ENCODE results near the gene SPATA32.

SPATA32 gene

GRCh38 chr17:45293413-45294211, 31.7 kb upstream of the SPATA32 start:
- DNase-seq: peak; percentile 84 to 94 (median 92)

- DNase-seq: no peak
Observed at GRCh38 chr17:45292696-45293412, 31.0 kb upstream of the SPATA32 start.

DNA sequence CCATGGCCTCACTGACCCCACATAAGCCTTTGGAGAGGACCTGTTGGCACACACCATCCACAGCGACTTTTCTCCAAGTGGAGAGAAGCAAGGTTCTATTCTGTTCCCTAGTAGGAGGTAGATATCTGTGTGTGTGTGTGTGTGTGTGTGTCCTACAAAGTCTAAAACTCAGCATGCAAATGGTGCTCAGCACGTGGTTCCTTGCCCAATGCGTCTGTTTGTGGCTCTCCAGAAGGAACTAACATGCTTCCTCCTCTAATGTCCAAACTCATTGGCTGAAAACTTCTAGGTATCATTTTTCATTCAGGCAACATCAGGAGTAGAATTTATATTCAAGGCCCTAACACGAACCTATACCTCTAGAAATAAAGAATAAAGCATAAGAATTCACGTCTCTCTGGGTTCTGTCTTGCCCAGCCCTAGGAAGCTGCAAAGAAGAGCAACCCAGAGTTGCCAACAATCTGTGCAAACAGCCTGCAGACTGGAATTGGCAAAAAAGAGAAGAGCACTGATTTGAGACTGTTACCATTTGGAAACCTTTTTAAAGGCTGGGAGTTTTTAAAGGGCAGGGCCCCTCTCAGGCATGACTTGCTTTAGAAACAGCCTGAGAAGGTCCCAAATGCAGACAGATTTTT, 29.4 kb upstream of the SPATA32 start:
- DNase-seq: peak; percentile 78 to 92 (median 86)

DNA sequence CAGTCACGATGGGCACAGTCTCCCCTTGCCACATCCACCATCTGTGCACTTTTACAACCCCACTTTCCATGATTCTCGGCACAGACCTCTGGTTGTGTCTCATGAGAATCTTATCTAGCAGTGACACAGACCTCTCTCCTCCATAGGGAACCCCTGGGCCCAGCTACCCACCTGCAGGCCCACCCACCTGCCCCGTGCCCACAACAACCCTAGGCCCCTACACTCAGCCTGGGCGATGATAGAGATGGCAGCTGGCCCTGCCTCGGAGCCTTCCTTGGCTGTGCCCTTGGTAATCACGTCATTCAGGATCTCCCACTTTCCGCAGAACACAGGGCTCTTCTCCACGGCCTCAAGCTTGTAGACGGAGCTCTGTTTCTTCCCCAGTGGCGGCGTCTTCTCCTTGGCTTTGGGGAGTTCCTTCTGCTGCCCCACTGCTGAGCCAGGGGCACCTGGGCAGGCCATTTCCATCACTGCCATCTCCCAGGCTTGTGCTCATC, 28.4 kb upstream of the SPATA32 start:
- no peak for DNase-seq

- DNase-seq: peak; percentile 39 to 70 (median 54)
Observed at GRCh38 chr17:45289301-45290268, 27.7 kb upstream of the SPATA32 start.

- no peak for DNase-seq
Observed at GRCh38 chr17:45288825-45289224, 26.9 kb upstream of the SPATA32 start.

DNA sequence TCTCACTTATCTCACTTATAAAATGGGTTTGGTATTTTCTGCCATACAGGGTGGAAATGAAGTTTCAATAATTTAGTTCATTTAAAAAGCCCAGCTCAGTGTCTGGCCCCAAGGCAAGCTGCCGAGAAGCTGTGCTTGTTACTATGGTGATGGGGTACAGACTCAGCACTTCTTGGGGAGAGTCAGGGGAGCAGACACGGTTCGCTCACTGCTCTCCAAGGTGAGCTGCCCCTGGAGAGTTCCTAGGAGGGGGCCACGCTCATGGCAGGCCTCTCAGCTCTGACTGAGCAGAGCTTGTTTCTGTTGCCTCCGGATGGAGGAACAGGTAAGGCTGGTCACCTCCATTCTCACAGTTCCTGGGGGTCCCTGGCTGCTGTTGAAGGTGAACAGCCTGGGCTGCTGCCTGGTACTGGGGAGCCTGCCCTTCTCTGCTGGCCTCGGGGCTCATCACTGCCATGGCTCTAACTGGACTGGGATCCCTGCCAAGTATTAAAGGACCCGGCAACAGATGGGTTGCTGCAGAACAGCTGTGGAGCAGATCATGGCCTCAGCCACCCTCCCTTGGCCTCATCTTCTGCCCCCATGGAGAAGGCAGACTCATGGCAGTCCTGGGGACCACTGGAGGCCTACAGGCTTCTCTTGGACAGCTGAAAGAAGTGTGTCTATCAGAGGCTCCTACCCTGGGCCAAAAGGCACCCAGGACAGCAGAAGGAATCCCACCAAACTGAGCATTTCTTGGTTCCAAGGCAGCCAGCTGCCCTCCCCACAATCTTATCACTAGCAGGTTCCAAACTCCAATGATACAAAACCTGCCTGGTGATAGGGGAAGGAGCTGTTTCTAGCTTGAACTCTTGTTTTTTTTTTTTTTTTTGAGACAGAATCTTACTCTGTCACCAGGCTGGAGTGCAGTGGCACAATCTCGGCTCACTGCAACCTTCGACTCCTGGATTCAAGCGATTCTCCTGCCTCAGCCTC, 25.9 kb upstream of the SPATA32 start:
- no peak for DNase-seq

DNA sequence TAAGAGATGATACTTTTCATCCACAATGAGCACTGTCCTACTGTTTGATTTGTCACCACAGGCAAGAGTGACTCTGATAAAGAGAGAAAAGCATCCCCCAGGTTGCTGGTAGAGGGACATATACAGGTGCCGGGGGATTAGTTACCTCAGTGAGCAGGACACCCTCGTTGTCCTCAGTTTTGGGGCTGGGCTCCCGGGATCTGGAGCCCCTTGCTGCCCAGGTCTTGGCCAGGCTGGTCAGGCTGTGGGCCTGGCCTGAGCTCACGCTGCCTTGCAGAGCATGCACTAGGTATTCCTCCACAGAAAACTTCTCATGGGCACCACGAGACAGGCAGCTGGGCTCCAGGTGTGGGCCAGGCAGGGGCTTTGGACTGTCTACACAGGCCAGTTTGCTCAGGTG, 24.4 kb upstream of the SPATA32 start:
- no peak for DNase-seq

- peak in 3 of 4 experiments; percentile 50 to 71 (median 58) for DNase-seq
Observed at GRCh38 chr17:45284176-45285140, 22.6 kb upstream of the SPATA32 start.

DNA sequence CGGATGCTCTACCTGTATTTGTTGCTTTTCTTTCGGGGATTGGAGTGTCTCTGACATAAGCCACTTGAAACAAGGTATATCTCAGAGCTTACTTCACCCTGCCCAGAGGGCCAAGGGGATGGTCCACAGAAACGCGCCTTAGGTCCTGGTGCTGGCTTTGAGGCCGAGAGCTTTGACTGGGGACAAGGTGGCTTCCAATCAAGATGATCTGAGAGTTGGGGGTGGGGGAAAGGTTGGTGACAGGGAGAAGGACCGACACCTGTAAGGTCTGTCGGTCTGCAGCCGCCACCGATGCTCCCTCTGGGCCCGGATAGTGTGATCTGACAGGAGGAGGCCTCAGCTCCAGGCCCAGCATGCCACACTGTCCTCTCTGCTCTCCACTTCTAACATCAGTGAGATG, 21.8 kb upstream of the SPATA32 start:
- no peak for DNase-seq

DNA sequence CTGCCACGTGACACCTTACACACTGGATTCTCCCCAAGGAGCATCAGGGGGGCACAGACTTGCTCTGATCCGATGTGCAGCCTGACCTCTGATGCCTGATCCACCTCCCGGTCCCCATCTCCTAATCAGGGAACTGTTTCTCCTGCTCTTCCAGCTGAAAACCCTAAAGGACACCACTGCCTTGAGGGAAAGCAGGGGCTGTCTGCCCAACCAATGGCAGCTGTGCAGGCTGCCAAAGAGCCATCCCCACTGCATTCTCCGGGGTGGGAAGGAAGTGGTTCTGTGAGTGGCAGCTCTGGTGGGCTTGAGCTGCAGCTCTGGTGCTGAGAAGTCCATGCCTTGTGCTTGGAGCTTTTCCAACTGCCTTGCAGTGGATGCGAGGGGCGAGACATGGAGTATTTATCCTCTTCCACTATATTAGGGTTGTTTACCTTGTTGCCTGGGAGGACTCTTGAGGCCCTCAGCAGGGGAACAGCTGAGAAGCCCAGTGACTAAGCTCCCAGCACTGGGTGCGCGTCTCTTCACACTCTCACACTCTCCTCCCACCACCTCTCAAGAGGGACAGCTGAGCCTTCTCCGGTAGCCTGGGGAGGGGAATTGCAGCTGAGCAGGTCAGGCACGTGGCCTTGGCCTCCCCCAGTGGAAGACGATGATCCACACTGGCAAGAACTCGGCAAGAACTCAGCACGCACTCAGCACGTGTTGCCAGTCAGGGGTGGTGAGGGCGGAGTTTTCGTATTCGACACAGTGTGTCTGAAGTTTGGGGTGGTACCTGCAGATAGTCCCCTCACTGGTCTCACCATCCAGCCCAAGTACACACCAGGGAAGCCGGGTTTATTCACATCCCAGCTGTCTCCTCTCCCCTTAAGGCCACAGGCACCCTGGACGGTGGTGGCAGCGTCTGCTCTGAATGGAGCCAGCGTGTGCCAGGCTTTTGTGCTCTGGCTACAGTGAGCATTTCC, 21.1 kb upstream of the SPATA32 start:
- no peak for DNase-seq

DNA sequence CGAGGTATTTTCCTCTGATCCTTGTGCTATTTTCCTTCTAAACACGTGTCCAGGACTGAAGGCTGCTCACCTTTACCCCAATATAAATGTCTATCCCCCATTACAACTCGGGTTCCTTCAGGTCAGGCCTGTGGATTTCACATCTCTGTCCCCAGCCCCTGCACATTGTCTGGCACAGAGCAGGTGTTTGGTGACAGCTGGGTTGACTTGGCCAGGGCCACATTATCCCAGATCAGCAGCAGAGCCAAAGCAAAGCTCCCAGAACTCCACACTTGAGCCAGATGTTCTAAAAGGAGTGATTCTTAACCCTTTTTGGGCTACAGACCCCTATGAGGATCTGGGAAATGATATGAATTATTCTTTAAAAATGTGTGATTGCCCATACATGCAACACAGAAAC, 18.0 kb upstream of the SPATA32 start:
- no peak for DNase-seq

DNA sequence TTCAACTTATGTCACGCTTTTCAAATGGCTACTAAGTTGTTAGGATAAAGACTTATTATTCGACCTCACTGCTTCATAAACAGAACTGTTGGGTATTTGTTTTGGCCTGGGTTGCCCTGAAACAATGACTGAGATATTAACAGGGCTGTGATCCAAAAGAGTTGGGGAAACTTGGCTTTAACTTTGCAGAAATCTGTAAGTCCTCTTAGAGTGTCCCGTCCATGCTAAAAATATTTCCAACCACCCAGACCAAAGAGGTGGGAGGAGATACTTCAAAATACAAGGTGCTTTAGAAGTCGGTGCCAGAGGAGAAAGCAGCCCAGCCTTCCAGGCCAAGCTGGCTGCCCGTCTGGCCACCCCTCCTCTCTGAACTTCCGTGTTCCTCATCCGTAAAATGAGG, 16.1 kb upstream of the SPATA32 start:
- DNase-seq: no peak

GRCh38 chr17:45277216-45277849, 15.4 kb upstream of the SPATA32 start:
- peak; percentile 95 to 96 (median 96) for DNase-seq

DNA sequence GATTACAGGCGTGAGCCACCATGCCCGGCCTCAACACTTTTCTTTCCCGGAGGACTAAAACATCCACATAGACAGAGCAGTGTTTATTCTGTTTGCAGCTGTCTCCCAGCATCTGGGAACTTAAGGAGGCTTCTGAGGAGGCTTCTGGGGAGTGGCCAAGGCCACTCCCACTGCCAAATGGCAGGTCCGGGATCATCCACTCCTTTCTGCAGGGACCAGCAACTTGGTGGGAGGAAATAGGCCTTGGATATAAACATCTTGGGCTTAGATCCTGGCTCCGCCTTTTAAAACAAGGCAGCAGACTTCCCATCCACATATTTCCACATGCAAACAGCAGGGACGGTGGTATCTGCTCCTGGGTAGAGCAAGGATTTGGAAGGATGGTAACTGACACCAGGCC, 14.1 kb upstream of the SPATA32 start:
- DNase-seq: no peak

- no peak for DNase-seq
Observed at GRCh38 chr17:45274033-45274432, 12.1 kb upstream of the SPATA32 start.

DNA sequence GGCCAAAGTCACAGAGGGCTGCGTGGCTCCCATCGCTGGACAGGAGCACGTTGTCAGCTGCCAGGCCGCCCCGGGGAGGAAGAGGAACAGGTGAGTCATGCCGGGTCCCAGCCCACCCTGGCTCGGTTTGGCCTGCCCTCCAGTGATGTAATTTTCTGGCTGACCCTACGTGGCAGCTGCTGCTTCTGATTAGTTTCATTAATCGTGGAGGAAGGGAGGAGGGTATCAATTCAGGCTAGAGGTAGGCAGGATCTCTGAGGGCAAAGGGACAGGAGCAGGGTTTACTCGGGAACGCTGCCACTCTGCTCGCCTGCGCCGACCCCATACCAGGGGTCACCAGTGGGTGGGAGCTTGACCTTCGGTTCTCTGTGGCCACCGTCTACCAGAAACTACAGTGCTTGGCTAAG, 11.7 kb upstream of the SPATA32 start:
- DNase-seq: no peak

DNA sequence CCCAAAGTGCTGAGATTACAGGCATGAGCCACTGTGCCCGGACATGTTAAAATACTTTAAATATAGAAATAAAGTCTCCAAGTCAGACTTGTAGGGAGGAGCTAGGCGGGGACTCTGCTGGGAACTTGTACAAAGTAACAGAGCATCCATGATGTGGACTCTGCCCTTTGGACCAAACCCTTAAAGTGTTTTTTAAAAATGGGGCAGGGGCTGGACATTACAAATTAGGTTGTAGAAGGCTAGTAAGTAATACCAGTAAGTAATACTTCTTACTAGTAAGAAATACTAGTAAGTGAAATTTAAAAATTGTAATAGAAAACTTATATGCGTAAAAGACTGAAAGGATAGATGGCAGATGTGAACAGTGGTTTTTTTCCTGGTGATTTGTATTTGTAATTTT, 9.7 kb upstream of the SPATA32 start:
- no peak for DNase-seq
